T-cell (primary cell): ENCODE data around the gene FAM83B. TPM values are rescaled to one million over a fixed set of nuclear protein-coding genes. Genes with fewer than 3 reads are reported as not detected.

Experiments
- ATAC-seq, 4 experiments: fragments of 200-7000 bp in 3 of 4; fragments of 150-1000 bp in 1 of 4; cut with Tn5 transposase; replicated peaks in 1 of 4; 1 replicate in 3 of 4; 2 replicates in 1 of 4; pipeline ENCODE4 v1.10.0; 2021; ENCODE audit warnings: moderate library complexity in 3 of 4, mild to moderate bottlenecking in 2 of 4, moderate number of reproducible peaks in 1 of 4
- CTCF ChIA-PET, 2 donors: fragments of 300-600 bp; sonication (Branson Sonifier 250); formaldehyde crosslinking; loops; one replicate each; lab custom pipeline; 2022; ENCODE audit warnings: antibody characterized with exemption in 2 of 2; lab: Charles Lee
- POLR2A ChIA-PET, 2 donors: fragments of 300-600 bp; sonication (Branson Sonifier 250); formaldehyde crosslinking; loops; one replicate each; lab custom pipeline; 2022; ENCODE audit warnings: antibody characterized with exemption in 2 of 2; lab: Charles Lee
- DNase-seq, 35 experiments: peaks; one replicate each; pipeline versions ENCODE4 v3.0.0 to v3.0.0-alpha.2; 2013 to 2023
- H3K27ac ChIP-seq: one replicate; pipeline ENCODE4 v1.5.1; 2013; ENCODE audit warnings: low read length
- H3K27me3 ChIP-seq, 2 experiments: replicated peaks in 1 of 2; 1 replicate in 1 of 2; 2 replicates in 1 of 2; pipeline versions ENCODE4 v1.6.1 to v1.7.0; 2013; ENCODE audit warnings: low read length in 1 of 2, mixed read lengths in 1 of 2; ENCODE audit not compliant: control insufficient read depth in 2 of 2, insufficient read depth in 2 of 2; ENCODE audit errors: extremely low read depth in 1 of 2
- H3K36me3 ChIP-seq, 2 donors: 1 replicate in 1 of 2; 2 replicates in 1 of 2; pipeline versions ENCODE4 v1.6.1 to v1.7.0; 2013; ENCODE audit warnings: low read length in 1 of 2; ENCODE audit not compliant: control insufficient read depth in 2 of 2, insufficient read depth in 1 of 2; ENCODE audit errors: extremely low read depth in 1 of 2
- H3K4me1 ChIP-seq, 2 experiments: 1 replicate in 1 of 2; 2 replicates in 1 of 2; pipeline versions ENCODE4 v1.6.1 to v1.7.0; 2013; ENCODE audit warnings: low read length in 2 of 2, mixed read lengths in 1 of 2; ENCODE audit not compliant: insufficient read depth in 2 of 2, control insufficient read depth in 1 of 2; ENCODE audit errors: extremely low read depth in 1 of 2
- H3K4me3 ChIP-seq, 2 donors: 1 replicate in 1 of 2; 2 replicates in 1 of 2; pipeline versions ENCODE4 v1.5.1 to v1.7.0; 2013; ENCODE audit warnings: mild to moderate bottlenecking in 2 of 2, low read length in 1 of 2, moderate library complexity in 1 of 2; ENCODE audit not compliant: control insufficient read depth in 1 of 2; ENCODE audit errors: extremely low read depth in 1 of 2
- H3K9me3 ChIP-seq: 2 replicates; pipeline ENCODE4 v1.7.0; 2013
- H3K27ac Mint-ChIP-seq, 2 donors: one replicate each; pipeline ENCODE4 v1.8.0; 2020 to 2021; ENCODE audit warnings: mild to moderate bottlenecking in 2 of 2, mixed read lengths in 2 of 2
- H3K27me3 Mint-ChIP-seq, 2 donors: one replicate each; pipeline ENCODE4 v1.8.0; 2021 to 2022; ENCODE audit warnings: mixed read lengths in 2 of 2
- H3K36me3 Mint-ChIP-seq: one replicate; pipeline ENCODE4 v1.8.0; 2021; ENCODE audit warnings: mixed read lengths
- H3K4me1 Mint-ChIP-seq, 3 donors: one replicate each; pipeline ENCODE4 v1.8.0; 2020 to 2022; ENCODE audit warnings: mixed read lengths in 3 of 3, mild to moderate bottlenecking in 1 of 3
- H3K4me3 Mint-ChIP-seq, 3 donors: one replicate each; pipeline ENCODE4 v1.8.0; 2020 to 2022; ENCODE audit warnings: mild to moderate bottlenecking in 3 of 3, mixed read lengths in 3 of 3, moderate library complexity in 3 of 3
- H3K9me3 Mint-ChIP-seq, 3 donors: one replicate each; pipeline ENCODE4 v1.8.0; 2020 to 2022; ENCODE audit warnings: mixed read lengths in 3 of 3
- WGBS: methylation state at CpG from one replicate; pipeline ENCODE4 v1.1.5; 2013; ENCODE audit warnings: missing lambda C conversion rate; ENCODE audit not compliant: insufficient coverage; 5-methylcytosine and 5-hydroxymethylcytosine counted together
- total RNA-seq, 35 experiments: library from RNA in 6 of 35; stranded (reverse) in 6 of 35; fragments of 120-200 nt in 1 of 35; gene quantifications; one replicate each; pipeline versions ENCODE4 v1.2.1 to v1.2.4 and lab custom pipeline; 2013 to 2026

Gene FAM83B
- total RNA-seq, 5 donors from 2014 or later (not counting 1 experiment from before 2014, with no cell fraction given) = 0.18 TPM; not detected in 4

GRCh38 chr6:54886932-54887584, 40.5 kb downstream of the FAM83B start:
- H3K27ac Mint-ChIP-seq = no peak overlapping the region
- no CpG with 5 or more reads among the region's 4 CpGs for WGBS

GRCh38 chr6:54891536-54891935, 45.0 kb downstream of the FAM83B start:
- Histone ChIP-seq H3K27ac (no peak overlapping the region), H3K4me1 (no peaks in the 10 kb centered on the region), H3K4me3 (no peak overlapping the region), H3K9me3 (no peaks in the 10 kb centered on the region), H3K27me3 (no peaks in the 10 kb centered on the region), H3K36me3 (no peaks in the 10 kb centered on the region)
- Mint-ChIP-seq H3K36me3 (no peaks in the 10 kb centered on the region), H3K4me1 (no peaks in the 10 kb centered on the region), H3K9me3 (peaks cover 0 to 17% (median 5%) of the 10 kb centered on the region in 3 donors), H3K27ac (no peak overlapping the region), H3K4me3 (no peak overlapping the region), H3K27me3 (no peaks in the 10 kb centered on the region)
- POLR2A ChIA-PET = no interaction called here
- no peak for DNase-seq
- no CpG with 5 or more reads among the region's 1 CpG for WGBS
- ATAC-seq = no peak
- CTCF ChIA-PET = no interaction called here

More at GRCh38 chr6:54886932-54887584, 40.5 kb downstream of the FAM83B start:
- no peak for DNase-seq
- no peaks in the 10 kb centered on the region for H3K9me3 ChIP-seq
- H3K27ac ChIP-seq = no peak overlapping the region
- no peaks in the 10 kb centered on the region for H3K27me3 ChIP-seq
- POLR2A ChIA-PET = no interaction called here
- Mint-ChIP-seq H3K9me3 (peaks cover 5 to 17% (median 5%) of the 10 kb centered on the region in 3 donors), H3K36me3 (no peaks in the 10 kb centered on the region), H3K4me1 (no peaks in the 10 kb centered on the region), H3K27me3 (no peaks in the 10 kb centered on the region), H3K4me3 (no peak overlapping the region)
- CTCF ChIA-PET = no interaction called here
- H3K4me3 ChIP-seq = no peak overlapping the region
- H3K36me3 ChIP-seq = no peaks in the 10 kb centered on the region
- H3K4me1 ChIP-seq = no peaks in the 10 kb centered on the region
- no peak for ATAC-seq

GRCh38 chr6:54892831-54893230, 46.3 kb downstream of the FAM83B start:
- H3K9me3 ChIP-seq = no peaks in the 10 kb centered on the region
- ChIA-PET POLR2A (no interaction called here), CTCF (no interaction called here)
- Mint-ChIP-seq H3K27me3 (no peaks in the 10 kb centered on the region), H3K36me3 (no peaks in the 10 kb centered on the region), H3K9me3 (peaks cover 0 to 17% (median 5%) of the 10 kb centered on the region in 3 donors), H3K4me3 (no peak overlapping the region), H3K27ac (no peak overlapping the region), H3K4me1 (no peaks in the 10 kb centered on the region)
- WGBS = no CpG with 5 or more reads among the region's 1 CpG
- no peaks in the 10 kb centered on the region for H3K36me3 ChIP-seq
- H3K4me1 ChIP-seq = no peaks in the 10 kb centered on the region
- ATAC-seq (no peak), DNase-seq (no peak)
- H3K4me3 ChIP-seq = no peak overlapping the region
- no peak overlapping the region for H3K27ac ChIP-seq
- no peaks in the 10 kb centered on the region for H3K27me3 ChIP-seq

- no CpG with 5 or more reads among the region's 1 CpG for WGBS
- no peaks in the 10 kb centered on the region for H3K36me3 Mint-ChIP-seq
- CTCF ChIA-PET = no interaction called here
- H3K4me1 Mint-ChIP-seq = no peaks in the 10 kb centered on the region
- no peak overlapping the region for H3K4me3 Mint-ChIP-seq
- H3K9me3 ChIP-seq = no peaks in the 10 kb centered on the region
- no peak overlapping the region for H3K27ac Mint-ChIP-seq
- DNase-seq (no peak), ATAC-seq (no peak)
- no peak overlapping the region for H3K27ac ChIP-seq
- H3K36me3 ChIP-seq = no peaks in the 10 kb centered on the region
- no peaks in the 10 kb centered on the region for H3K4me1 ChIP-seq
- no peaks in the 10 kb centered on the region for H3K27me3 ChIP-seq
- no peaks in the 10 kb centered on the region for H3K27me3 Mint-ChIP-seq
- no peak overlapping the region for H3K4me3 ChIP-seq
- POLR2A ChIA-PET = no interaction called here
- peaks cover 0 to 19% (median 5%) of the 10 kb centered on the region in 3 donors for H3K9me3 Mint-ChIP-seq
These were observed 47.2 kb downstream of the FAM83B start for GRCh38 chr6:54893818-54894217.

GRCh38 chr6:54896302-54896701, 49.7 kb downstream of the FAM83B start:
- Histone ChIP-seq H3K36me3 (no peaks in the 10 kb centered on the region), H3K27ac (no peak overlapping the region), H3K9me3 (no peaks in the 10 kb centered on the region), H3K4me1 (no peaks in the 10 kb centered on the region), H3K27me3 (no peaks in the 10 kb centered on the region), H3K4me3 (no peak overlapping the region)
- WGBS = no CpG with 5 or more reads among the region's 3 CpGs
- H3K36me3 Mint-ChIP-seq = no peaks in the 10 kb centered on the region
- DNase-seq (no peak), ATAC-seq (no peak)
- POLR2A ChIA-PET = no interaction called here
- no peaks in the 10 kb centered on the region for H3K4me1 Mint-ChIP-seq
- H3K4me3 Mint-ChIP-seq = no peak overlapping the region
- H3K27ac Mint-ChIP-seq = no peak overlapping the region
- no peaks in the 10 kb centered on the region for H3K27me3 Mint-ChIP-seq
- H3K9me3 Mint-ChIP-seq = peaks cover 0 to 13% (median 5%) of the 10 kb centered on the region in 3 donors
- CTCF ChIA-PET = no interaction called here

- CTCF ChIA-PET = no interaction called here
- no CpG with 5 or more reads among the region's 2 CpGs for WGBS
These were observed 51.1 kb downstream of the FAM83B start for GRCh38 chr6:54897462-54898189.

More at GRCh38 chr6:54897462-54898189, 51.1 kb downstream of the FAM83B start:
- Histone ChIP-seq H3K36me3 (no peaks in the 10 kb centered on the region), H3K4me1 (no peaks in the 10 kb centered on the region), H3K27me3 (no peaks in the 10 kb centered on the region), H3K9me3 (no peaks in the 10 kb centered on the region), H3K27ac (no peak overlapping the region), H3K4me3 (no peak overlapping the region)
- no peak overlapping the region for H3K27ac Mint-ChIP-seq
- DNase-seq = no peak
- H3K36me3 Mint-ChIP-seq = no peaks in the 10 kb centered on the region
- H3K4me3 Mint-ChIP-seq = no peak overlapping the region
- POLR2A ChIA-PET = no interaction called here
- H3K27me3 Mint-ChIP-seq = no peaks in the 10 kb centered on the region
- H3K4me1 Mint-ChIP-seq = no peaks in the 10 kb centered on the region
- peaks cover 0 to 5% (median 5%) of the 10 kb centered on the region in 3 donors for H3K9me3 Mint-ChIP-seq
- ATAC-seq = no peak
